ENCODE data around the gene ELOVL4. TPM values are rescaled to one million over a fixed set of nuclear protein-coding genes. Genes with fewer than 3 reads are reported as not detected.

Gene ELOVL4
- total RNA-seq, 1 donor = 9.1 TPM

- no peak overlapping the region for H3K4me3 ChIP-seq (ENCODE audit: low read depth, low read length)
- TF ChIP-seq, protein P1, sequence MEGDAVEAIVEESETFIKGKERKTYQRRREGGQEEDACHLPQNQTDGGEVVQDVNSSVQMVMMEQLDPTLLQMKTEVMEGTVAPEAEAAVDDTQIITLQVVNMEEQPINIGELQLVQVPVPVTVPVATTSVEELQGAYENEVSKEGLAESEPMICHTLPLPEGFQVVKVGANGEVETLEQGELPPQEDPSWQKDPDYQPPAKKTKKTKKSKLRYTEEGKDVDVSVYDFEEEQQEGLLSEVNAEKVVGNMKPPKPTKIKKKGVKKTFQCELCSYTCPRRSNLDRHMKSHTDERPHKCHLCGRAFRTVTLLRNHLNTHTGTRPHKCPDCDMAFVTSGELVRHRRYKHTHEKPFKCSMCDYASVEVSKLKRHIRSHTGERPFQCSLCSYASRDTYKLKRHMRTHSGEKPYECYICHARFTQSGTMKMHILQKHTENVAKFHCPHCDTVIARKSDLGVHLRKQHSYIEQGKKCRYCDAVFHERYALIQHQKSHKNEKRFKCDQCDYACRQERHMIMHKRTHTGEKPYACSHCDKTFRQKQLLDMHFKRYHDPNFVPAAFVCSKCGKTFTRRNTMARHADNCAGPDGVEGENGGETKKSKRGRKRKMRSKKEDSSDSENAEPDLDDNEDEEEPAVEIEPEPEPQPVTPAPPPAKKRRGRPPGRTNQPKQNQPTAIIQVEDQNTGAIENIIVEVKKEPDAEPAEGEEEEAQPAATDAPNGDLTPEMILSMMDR (IDR thresholded peaks at IDR 0.05; ENCODE audit: insufficient read depth, low read depth, low read length) = no peak
- DNase-seq (ENCODE audit: low read depth) = no peak
These were observed 34.3 kb upstream of the ELOVL4 start for GRCh38 chr6:79981652-79982051.

- no peak overlapping the region for H3K4me3 ChIP-seq (ENCODE audit: low read depth, low read length)
- DNase-seq (ENCODE audit: low read depth) = no peak
- TF ChIP-seq, protein P1 (IDR thresholded peaks at IDR 0.05; ENCODE audit: insufficient read depth, low read depth, low read length) = no peak
These were observed 23.8 kb upstream of the ELOVL4 start for GRCh38 chr6:79971193-79971592.

GRCh38 chr6:79969784-79970183 is 22.4 kb upstream of the ELOVL4 start:
- DNase-seq (ENCODE audit: low read depth) = no peak
- TF ChIP-seq, protein P1 (IDR thresholded peaks at IDR 0.05; ENCODE audit: insufficient read depth, low read depth, low read length) = no peak
- H3K4me3 ChIP-seq (ENCODE audit: low read depth, low read length) = no peak overlapping the region

DNA sequence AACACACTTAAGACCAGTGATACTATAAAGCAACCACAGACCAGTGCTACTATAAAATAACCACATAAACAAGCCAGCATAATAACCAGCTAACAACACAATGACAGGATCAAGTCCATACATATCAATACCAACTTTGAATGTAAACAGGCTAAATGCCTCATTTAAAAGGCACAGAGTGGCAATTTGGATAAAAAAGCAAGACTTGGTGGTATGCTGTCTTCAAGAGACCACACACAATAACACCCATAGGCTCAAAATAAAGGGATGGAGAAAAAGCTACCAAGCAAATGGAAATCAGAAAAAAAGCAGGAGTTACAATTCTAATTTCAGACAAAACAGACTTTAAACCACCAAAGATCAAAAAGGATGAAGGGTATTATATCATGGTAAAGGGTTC is 19.8 kb upstream of the ELOVL4 start:
- no peak for DNase-seq (ENCODE audit: low read depth)
- TF ChIP-seq, protein P1 (IDR thresholded peaks at IDR 0.05; ENCODE audit: insufficient read depth, low read depth, low read length) = no peak
- no peak overlapping the region for H3K4me3 ChIP-seq (ENCODE audit: low read depth, low read length)

DNA sequence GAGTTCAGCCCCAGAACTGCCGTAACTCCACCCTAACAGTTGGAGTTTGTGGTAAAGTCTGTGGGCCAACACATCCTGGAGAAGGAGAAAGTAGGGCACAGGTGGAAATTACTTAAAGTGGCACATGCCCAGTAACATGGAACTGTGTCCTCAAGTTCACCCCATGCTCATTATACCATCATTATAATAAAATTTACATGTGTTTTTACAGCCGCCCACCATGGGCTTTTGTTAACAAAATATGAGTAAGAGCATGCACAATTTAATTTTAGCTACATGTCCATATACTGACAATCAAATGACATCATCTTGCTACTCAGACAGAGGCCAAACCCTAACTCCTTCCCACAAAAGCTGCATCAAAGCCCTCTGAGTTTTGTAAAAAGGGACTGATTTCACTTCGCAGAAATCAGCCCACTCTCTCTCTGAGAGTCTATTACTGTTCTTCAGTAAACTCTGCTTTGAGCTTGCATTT is 17.3 kb upstream of the ELOVL4 start:
- no peak overlapping the region for H3K4me3 ChIP-seq (ENCODE audit: low read depth, low read length)
- DNase-seq (ENCODE audit: low read depth) = no peak
- TF ChIP-seq, protein P1 (IDR thresholded peaks at IDR 0.05; ENCODE audit: insufficient read depth, low read depth, low read length) = no peak

DNA sequence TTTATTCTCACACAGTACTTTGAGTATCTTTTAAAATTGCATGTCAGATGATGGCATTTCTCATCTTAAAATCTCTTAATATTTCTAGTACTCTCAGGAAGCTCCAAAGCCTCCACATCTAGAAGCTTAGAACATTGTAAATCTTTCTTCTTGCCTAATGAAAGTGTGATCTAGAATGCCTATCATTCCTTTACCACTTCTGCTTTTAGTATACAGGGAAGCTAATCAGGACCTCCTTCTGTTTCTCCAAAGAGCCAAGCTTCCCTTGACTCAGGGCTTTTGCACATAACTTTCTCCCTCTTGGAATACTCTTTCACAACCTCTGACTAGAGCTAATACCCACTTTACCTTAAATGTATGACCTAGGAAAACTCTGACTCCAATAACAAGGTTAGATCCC is 7.5 kb upstream of the ELOVL4 start:
- DNase-seq (ENCODE audit: low read depth) = no peak
- TF ChIP-seq, protein P1 (IDR thresholded peaks at IDR 0.05; ENCODE audit: insufficient read depth, low read depth, low read length) = no peak
- H3K4me3 ChIP-seq (ENCODE audit: low read depth, low read length) = no peak overlapping the region

GRCh38 chr6:79949233-79949632 is 1.9 kb upstream of the ELOVL4 start:
- H3K4me3 ChIP-seq (ENCODE audit: low read depth, low read length) = no peak overlapping the region
- TF ChIP-seq, protein P1 (IDR thresholded peaks at IDR 0.05; ENCODE audit: insufficient read depth, low read depth, low read length) = peak; percentile 72
- peak; percentile 82 for DNase-seq (ENCODE audit: low read depth)

All from fibroblast of villous mesenchyme (primary cell).